ENCODE data around the gene C1orf226.

The C1orf226 gene

GRCh38 chr1:162366671-162367070 is 14.9 kb upstream of the C1orf226 start:
- Histone ChIP-seq H3K36me3 (ENCODE audit: control insufficient read depth, insufficient read depth, low read length) (peaks cover 6% of the 10 kb centered on the region), H3K27me3 (ENCODE audit: control insufficient read depth, insufficient read depth, low read length) (no peaks in the 10 kb centered on the region), H3K4me3 (ENCODE audit: low read depth, low read length) (no peak overlapping the region), H3K9me3 (ENCODE audit: control insufficient read depth, insufficient read depth, low read length) (no peaks in the 10 kb centered on the region), H3K9ac (ENCODE audit: low read depth, low read length) (no peak overlapping the region), H3K4me1 (ENCODE audit: control insufficient read depth, insufficient read depth, low read length) (no peaks in the 10 kb centered on the region)

DNA sequence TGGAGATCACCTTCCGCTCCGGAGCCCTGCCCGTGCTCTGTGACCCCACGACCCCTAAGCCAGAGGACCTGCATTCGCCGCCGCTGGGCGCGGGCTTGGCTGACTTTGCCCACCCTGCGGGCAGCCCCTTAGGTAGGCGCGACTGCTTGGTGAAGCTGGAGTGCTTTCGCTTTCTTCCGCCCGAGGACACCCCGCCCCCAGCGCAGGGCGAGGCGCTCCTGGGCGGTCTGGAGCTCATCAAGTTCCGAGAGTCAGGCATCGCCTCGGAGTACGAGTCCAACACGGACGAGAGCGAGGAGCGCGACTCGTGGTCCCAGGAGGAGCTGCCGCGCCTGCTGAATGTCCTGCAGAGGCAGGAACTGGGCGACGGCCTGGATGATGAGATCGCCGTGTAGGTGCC is 14.5 kb upstream of the C1orf226 start:
- H3K27me3 ChIP-seq (ENCODE audit: control insufficient read depth, insufficient read depth, low read length) = no peaks in the 10 kb centered on the region
- H3K4me3 ChIP-seq (ENCODE audit: low read depth, low read length) = no peak overlapping the region
- H3K4me1 ChIP-seq (ENCODE audit: control insufficient read depth, insufficient read depth, low read length) = no peaks in the 10 kb centered on the region
- no peaks in the 10 kb centered on the region for H3K9me3 ChIP-seq (ENCODE audit: control insufficient read depth, insufficient read depth, low read length)
- no peak overlapping the region for H3K9ac ChIP-seq (ENCODE audit: low read depth, low read length)
- H3K36me3 ChIP-seq (ENCODE audit: control insufficient read depth, insufficient read depth, low read length) = peaks cover 6% of the 10 kb centered on the region

GRCh38 chr1:162367772-162368171 is 13.8 kb upstream of the C1orf226 start:
- Histone ChIP-seq H3K9ac (ENCODE audit: low read depth, low read length) (no peak overlapping the region), H3K9me3 (ENCODE audit: control insufficient read depth, insufficient read depth, low read length) (no peaks in the 10 kb centered on the region), H3K27me3 (ENCODE audit: control insufficient read depth, insufficient read depth, low read length) (no peaks in the 10 kb centered on the region), H3K4me1 (ENCODE audit: control insufficient read depth, insufficient read depth, low read length) (no peaks in the 10 kb centered on the region), H3K4me3 (ENCODE audit: low read depth, low read length) (no peak overlapping the region), H3K36me3 (ENCODE audit: control insufficient read depth, insufficient read depth, low read length) (peaks cover 8% of the 10 kb centered on the region)

- Histone ChIP-seq H3K4me1 (ENCODE audit: control insufficient read depth, insufficient read depth, low read length) (no peaks in the 10 kb centered on the region), H3K4me3 (ENCODE audit: low read depth, low read length) (no peak overlapping the region), H3K9ac (ENCODE audit: low read depth, low read length) (no peak overlapping the region), H3K36me3 (ENCODE audit: control insufficient read depth, insufficient read depth, low read length) (peaks cover 11% of the 10 kb centered on the region), H3K27me3 (ENCODE audit: control insufficient read depth, insufficient read depth, low read length) (no peaks in the 10 kb centered on the region), H3K9me3 (ENCODE audit: control insufficient read depth, insufficient read depth, low read length) (no peaks in the 10 kb centered on the region)
These were observed 13.1 kb upstream of the C1orf226 start for GRCh38 chr1:162368451-162368850.

- Histone ChIP-seq H3K9me3 (ENCODE audit: control insufficient read depth, insufficient read depth, low read length) (no peaks in the 10 kb centered on the region), H3K36me3 (ENCODE audit: control insufficient read depth, insufficient read depth, low read length) (peaks cover 11% of the 10 kb centered on the region), H3K4me1 (ENCODE audit: control insufficient read depth, insufficient read depth, low read length) (no peaks in the 10 kb centered on the region), H3K9ac (ENCODE audit: low read depth, low read length) (no peak overlapping the region), H3K4me3 (ENCODE audit: low read depth, low read length) (no peak overlapping the region), H3K27me3 (ENCODE audit: control insufficient read depth, insufficient read depth, low read length) (no peaks in the 10 kb centered on the region)
These were observed 12.0 kb upstream of the C1orf226 start for GRCh38 chr1:162369571-162369970.

DNA sequence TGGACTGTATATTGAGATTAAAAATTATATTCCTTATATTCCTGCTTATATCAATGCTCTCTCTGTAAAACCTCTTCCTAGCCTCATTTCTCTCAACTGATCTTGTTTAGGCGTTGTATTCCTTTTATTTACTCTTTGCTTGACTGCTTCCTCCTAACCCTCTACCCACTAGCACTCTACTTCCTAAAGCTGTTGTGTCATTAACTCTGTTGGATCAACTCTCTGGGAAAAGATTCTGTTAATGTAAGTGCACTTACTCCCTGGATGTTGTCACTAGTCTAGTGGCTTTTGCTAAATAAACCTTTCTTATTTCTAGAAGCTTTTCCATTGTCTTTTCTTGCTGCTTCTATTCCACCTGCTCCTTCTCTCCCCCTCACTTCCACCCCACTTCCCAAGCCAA is 11.4 kb upstream of the C1orf226 start:
- Histone ChIP-seq H3K9me3 (ENCODE audit: control insufficient read depth, insufficient read depth, low read length) (no peaks in the 10 kb centered on the region), H3K9ac (ENCODE audit: low read depth, low read length) (no peak overlapping the region), H3K4me1 (ENCODE audit: control insufficient read depth, insufficient read depth, low read length) (no peaks in the 10 kb centered on the region), H3K27me3 (ENCODE audit: control insufficient read depth, insufficient read depth, low read length) (no peaks in the 10 kb centered on the region), H3K36me3 (ENCODE audit: control insufficient read depth, insufficient read depth, low read length) (peaks cover 12% of the 10 kb centered on the region), H3K4me3 (ENCODE audit: low read depth, low read length) (no peak overlapping the region)

- H3K4me1 ChIP-seq (ENCODE audit: control insufficient read depth, insufficient read depth, low read length) = no peaks in the 10 kb centered on the region
- peaks cover 12% of the 10 kb centered on the region for H3K36me3 ChIP-seq (ENCODE audit: control insufficient read depth, insufficient read depth, low read length)
- H3K9ac ChIP-seq (ENCODE audit: low read depth, low read length) = no peak overlapping the region
- H3K4me3 ChIP-seq (ENCODE audit: low read depth, low read length) = no peak overlapping the region
- no peaks in the 10 kb centered on the region for H3K9me3 ChIP-seq (ENCODE audit: control insufficient read depth, insufficient read depth, low read length)
- no peaks in the 10 kb centered on the region for H3K27me3 ChIP-seq (ENCODE audit: control insufficient read depth, insufficient read depth, low read length)
These were observed 10.8 kb upstream of the C1orf226 start for GRCh38 chr1:162370721-162371120.

DNA sequence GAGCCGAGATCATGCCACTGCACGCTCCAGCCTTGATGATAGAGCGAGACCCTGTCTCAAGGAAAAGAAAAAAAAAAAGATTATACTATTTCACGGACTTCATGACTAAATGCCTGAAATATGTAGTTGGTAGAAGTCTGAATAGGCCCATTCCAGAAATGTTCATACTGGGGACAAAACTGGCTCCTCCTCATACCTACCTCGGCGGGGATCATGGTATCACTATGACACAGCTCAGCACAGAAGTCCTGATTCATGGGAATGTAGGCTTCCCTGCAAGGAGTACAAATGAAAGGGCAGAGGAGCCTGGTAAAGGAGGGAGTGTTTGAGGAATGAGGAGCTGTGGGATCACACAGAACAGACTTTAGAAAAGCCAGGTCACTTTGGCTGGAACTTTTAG is 9.9 kb upstream of the C1orf226 start:
- no peaks in the 10 kb centered on the region for H3K27me3 ChIP-seq (ENCODE audit: control insufficient read depth, insufficient read depth, low read length)
- H3K4me3 ChIP-seq (ENCODE audit: low read depth, low read length) = no peak overlapping the region
- H3K36me3 ChIP-seq (ENCODE audit: control insufficient read depth, insufficient read depth, low read length) = peaks cover 12% of the 10 kb centered on the region
- no peak overlapping the region for H3K9ac ChIP-seq (ENCODE audit: low read depth, low read length)
- H3K4me1 ChIP-seq (ENCODE audit: control insufficient read depth, insufficient read depth, low read length) = no peaks in the 10 kb centered on the region
- H3K9me3 ChIP-seq (ENCODE audit: control insufficient read depth, insufficient read depth, low read length) = no peaks in the 10 kb centered on the region

GRCh38 chr1:162372159-162373071 is 9.1 kb upstream of the C1orf226 start:
- Histone ChIP-seq H3K27me3 (ENCODE audit: control insufficient read depth, insufficient read depth, low read length) (no peaks in the 10 kb centered on the region), H3K36me3 (ENCODE audit: control insufficient read depth, insufficient read depth, low read length) (peaks cover 8% of the 10 kb centered on the region), H3K4me1 (ENCODE audit: control insufficient read depth, insufficient read depth, low read length) (no peaks in the 10 kb centered on the region), H3K9me3 (ENCODE audit: control insufficient read depth, insufficient read depth, low read length) (no peaks in the 10 kb centered on the region), H3K9ac (ENCODE audit: low read depth, low read length) (no peak overlapping the region), H3K4me3 (ENCODE audit: low read depth, low read length) (no peak overlapping the region)

- Histone ChIP-seq H3K9ac (ENCODE audit: low read depth, low read length) (no peak overlapping the region), H3K4me1 (ENCODE audit: control insufficient read depth, insufficient read depth, low read length) (no peaks in the 10 kb centered on the region), H3K4me3 (ENCODE audit: low read depth, low read length) (no peak overlapping the region), H3K9me3 (ENCODE audit: control insufficient read depth, insufficient read depth, low read length) (no peaks in the 10 kb centered on the region), H3K27me3 (ENCODE audit: control insufficient read depth, insufficient read depth, low read length) (no peaks in the 10 kb centered on the region), H3K36me3 (ENCODE audit: control insufficient read depth, insufficient read depth, low read length) (peaks cover 8% of the 10 kb centered on the region)
These were observed 8.5 kb upstream of the C1orf226 start for GRCh38 chr1:162373072-162373427.

DNA sequence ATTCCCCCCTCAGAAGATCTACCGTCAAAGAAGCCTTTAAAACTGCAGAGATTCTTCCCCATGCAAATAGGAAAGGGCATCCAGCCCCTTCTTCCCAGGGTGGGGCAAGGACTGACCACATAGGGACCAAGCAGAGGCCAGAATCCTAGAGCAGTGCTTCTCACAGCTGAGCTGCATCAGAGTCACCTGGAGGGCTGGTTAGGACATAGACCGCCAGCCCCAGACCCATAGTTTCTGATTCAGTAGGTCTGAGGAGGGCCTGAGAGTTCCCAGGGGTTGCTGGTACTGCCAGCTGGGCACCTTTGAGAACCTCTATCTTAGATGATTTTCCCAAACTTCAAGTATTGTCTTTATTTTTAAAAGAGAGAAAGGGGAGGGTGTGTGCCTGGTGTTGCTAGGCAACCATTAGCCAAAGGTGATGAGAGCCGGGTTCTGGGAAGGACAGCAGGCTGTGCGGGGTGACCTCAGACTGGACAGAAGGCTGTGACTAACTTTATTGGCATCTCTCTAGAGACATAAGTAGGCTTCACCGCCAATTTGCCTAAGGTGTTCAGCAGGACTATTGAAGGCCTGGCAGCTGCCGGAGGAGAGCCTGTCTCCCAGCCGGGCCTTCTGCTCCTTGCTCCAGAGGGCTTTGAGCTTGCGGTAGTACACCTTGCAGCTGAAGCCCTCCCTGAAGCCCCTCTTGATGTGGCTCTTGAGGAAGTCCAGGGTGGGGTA is 7.8 kb upstream of the C1orf226 start:
- no peak overlapping the region for H3K9ac ChIP-seq (ENCODE audit: low read depth, low read length)
- no peaks in the 10 kb centered on the region for H3K4me1 ChIP-seq (ENCODE audit: control insufficient read depth, insufficient read depth, low read length)

GRCh38 chr1:162374406-162374805 is 7.1 kb upstream of the C1orf226 start:
- Histone ChIP-seq H3K9ac (ENCODE audit: low read depth, low read length) (no peak overlapping the region), H3K4me3 (ENCODE audit: low read depth, low read length) (no peak overlapping the region), H3K27me3 (ENCODE audit: control insufficient read depth, insufficient read depth, low read length) (no peaks in the 10 kb centered on the region), H3K9me3 (ENCODE audit: control insufficient read depth, insufficient read depth, low read length) (no peaks in the 10 kb centered on the region), H3K36me3 (ENCODE audit: control insufficient read depth, insufficient read depth, low read length) (peaks cover 8% of the 10 kb centered on the region), H3K4me1 (ENCODE audit: control insufficient read depth, insufficient read depth, low read length) (no peaks in the 10 kb centered on the region)

More for the DNA sequence above, 7.8 kb upstream of the C1orf226 start:
- Histone ChIP-seq H3K9me3 (ENCODE audit: control insufficient read depth, insufficient read depth, low read length) (no peaks in the 10 kb centered on the region), H3K4me3 (ENCODE audit: low read depth, low read length) (no peak overlapping the region), H3K27me3 (ENCODE audit: control insufficient read depth, insufficient read depth, low read length) (no peaks in the 10 kb centered on the region), H3K36me3 (ENCODE audit: control insufficient read depth, insufficient read depth, low read length) (peaks cover 8% of the 10 kb centered on the region)

All from iPS-15b (cell line).